GM19395 (cell line): ENCODE measurements around the gene ANKRD33B.
A peak's percentile ranks its signal among the peaks of the same experiment; 100 is the strongest.

Experiments used
- ATAC-seq: cut with Tn5 transposase; IDR thresholded peaks from one replicate; pipeline ENCODE4 v1.9.1; 2021; ENCODE audit warnings: mild to moderate bottlenecking, moderate library complexity; ENCODE audit not compliant: unreplicated experiment

Gene ANKRD33B

DNA sequence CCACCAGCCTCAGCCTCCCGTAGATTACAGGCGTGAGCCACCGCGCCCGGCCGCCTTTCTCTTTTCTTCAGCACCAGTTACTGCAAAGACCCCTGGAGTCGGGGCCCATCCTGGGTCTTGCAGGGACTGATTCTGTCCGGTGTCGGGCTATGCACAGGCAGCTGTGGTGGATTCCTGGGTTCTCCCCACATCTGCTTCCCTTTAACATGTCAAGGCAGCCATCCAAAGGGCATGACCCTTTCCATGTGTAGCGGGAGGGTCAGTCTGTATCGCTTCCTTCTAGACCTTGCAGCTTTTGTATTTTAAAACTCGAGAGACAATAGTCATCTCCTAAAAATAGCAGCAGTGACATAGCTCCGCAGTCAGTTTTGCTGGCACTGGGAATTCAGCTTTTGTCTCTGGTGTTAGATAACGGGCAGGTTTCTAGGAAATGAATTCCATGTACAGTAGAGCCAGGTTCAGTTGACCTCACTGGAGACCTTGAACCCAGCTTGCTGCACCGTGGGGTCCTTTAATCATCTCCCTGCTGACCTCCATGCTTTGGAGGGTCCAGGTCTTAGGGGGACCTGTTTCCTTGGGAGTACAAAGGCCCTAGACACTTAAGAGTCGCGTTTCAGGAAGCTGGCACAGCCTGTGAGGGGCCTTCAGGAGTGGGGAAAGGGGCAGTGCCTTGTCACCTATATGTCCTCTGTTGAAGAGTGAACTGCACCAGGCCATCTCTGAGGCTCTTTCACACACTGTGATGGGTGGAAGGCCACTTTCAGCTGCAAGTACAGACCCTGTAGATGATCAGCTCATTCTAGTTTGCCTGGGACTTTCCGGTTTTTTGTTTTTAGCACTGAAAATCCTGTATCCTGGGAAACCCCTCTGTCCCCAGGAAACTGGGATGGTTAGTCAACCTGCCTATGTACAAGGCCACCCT is 13.8 kb downstream of the ANKRD33B start:
- ATAC-seq, result peak; percentile 48

DNA sequence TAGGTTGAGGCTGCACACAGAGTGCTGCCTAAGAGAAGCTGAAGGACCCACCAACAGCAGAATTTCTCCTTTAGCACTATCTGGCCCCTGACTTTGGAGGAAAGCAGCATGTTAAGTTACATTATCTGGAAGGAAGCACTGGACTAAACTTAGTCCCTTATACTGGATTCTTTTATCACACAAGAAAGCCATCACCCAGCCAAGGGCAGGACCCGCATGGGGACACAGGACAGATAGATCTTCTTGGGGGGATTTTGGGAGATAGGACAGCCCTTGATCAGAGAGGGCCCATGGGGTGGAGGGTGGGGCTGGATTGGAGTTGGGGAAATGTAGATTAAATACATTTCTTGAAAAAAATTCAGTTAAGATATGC is 14.4 kb downstream of the ANKRD33B start:
- peak; percentile 24 for ATAC-seq

DNA sequence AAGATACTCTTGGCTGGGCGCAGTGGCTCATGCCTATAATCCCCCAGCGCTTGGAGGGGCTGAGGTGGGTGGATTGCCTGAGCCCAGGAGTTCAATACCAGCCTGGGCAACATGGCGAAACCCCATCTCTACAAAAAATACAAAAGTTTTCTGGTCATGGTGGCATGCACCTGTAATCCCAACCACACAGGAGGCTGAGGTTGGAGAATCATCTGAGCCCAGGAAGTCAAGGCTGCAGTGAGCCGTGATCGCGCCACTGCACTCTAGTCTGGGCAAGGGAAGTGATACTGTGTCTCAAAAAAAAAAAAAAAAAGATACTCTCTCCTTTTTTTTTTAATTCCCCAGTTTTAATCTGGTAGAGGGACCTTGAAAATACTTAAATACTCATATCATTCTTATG is 15.0 kb downstream of the ANKRD33B start:
- ATAC-seq, result peak; percentile 45

GRCh38 chr5:10579536-10580521 is 16.0 kb downstream of the ANKRD33B start:
- no peak for ATAC-seq

DNA sequence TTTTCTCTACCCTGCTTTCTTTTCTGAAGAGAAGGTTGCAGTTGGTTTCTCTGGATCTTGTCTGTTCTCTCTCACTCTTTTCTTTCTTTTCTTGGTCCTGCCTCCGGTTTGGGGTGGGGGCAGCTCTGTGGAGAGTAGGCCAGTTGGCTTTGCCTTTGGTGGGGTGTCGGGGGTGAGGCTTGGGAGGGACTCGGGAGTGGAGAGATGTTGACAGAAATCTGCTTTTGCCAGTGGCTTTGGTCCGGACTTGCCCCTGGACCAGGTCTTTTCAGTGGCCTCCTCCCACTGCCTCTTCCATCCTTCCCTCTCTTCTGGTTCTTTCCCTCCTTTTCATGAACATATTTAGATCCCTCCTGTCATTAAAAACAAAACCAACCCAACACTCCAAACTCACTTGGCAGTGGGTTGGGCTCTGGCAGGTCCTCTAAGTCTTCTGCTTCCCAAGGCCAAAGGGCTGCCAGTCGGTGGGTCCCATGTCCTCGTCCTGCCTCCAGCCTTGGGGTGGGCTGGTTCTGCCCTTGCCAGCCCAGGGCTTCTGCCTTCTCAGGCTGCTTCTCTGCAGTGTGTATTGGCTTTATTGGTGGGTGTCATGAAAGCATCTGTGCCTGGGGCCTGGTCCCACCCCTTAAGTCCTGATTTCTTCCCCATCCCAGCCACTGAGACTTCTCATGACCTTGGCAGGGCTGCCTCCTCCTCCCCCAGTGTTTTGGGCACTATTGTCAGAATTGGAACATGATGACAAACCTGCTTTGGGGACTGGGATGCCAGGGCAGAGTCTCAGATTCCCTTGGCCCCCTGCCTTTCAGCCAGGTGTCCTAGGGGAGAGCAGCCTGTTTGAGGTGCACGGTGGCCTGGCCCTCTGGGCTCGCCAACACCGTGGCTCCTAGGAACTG is 16.9 kb downstream of the ANKRD33B start:
- ATAC-seq, result no peak

- no peak for ATAC-seq
Observed at GRCh38 chr5:10581424-10581748, 17.5 kb downstream of the ANKRD33B start.

DNA sequence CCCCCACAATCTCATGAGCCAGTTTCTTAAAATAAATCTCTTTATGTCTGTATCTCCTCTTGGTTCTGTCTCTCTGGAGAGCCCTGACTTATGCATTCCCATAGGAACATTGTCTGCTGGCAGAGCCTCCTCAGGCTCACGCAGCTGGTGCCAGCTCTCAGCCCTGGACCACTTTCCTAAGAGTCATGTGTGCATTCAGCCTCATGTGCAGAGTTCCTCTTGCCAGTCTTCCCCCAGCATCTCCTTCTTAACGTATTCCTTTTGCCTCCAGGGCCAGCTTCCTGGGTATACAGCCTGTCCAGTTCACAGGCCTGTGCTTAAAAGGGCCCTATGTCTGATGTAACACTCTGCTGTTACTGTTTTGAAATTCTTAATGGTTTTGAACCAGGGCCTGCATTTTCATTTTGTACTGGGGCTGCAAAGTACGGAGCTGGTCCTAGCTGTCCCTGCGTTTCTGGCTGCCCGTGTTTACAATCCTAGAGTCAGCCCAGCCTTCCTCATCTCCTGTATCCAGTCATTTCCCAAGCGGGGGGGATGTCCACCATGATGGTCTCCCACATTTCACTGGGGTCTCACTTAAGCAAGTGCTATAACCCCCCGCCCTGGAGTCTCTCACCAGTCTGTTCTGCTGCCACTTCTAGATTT is 18.1 kb downstream of the ANKRD33B start:
- ATAC-seq, result no peak

DNA sequence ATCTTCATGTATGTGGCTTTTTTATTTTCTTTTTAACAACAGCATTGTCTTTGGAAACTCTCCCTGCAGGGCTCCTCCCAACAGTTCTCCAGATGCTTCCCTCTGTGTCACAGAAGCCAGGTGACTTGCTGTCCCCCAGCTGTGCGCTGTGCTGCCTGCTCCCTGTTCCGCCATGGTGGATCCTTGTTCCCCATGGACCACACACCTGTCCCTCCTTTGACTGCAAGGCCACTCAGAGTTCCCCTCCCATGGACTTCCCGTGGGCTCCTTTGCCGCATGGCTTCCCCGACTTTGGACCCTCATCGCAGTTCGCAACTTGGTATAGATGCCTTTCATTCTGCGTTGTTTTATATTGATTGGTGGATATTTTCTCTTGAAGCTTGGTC is 18.6 kb downstream of the ANKRD33B start:
- ATAC-seq, result no peak

- ATAC-seq, result no peak
Observed at GRCh38 chr5:10583663-10584572, 20.0 kb downstream of the ANKRD33B start.

- ATAC-seq, result no peak
Observed at GRCh38 chr5:10584714-10585517, 21.0 kb downstream of the ANKRD33B start.

DNA sequence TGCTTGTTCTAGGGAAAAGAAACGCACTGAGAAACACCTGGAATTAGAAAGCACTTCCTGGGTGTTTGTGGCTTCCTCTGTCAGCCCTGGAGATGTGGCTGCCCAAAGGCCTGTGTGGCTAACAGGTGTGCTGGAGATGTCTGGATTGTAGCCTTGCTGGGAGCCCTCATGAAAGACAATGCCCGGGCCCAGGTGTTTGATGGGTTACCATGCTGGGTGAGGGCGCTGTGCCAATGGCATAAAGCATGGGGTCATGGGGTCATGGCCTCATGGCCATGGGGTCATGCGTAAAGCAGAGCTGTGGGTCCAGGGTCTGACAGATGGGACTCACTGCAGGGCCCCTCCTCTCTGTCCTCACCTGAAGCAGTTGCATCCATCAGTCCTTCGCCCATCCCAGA is 21.6 kb downstream of the ANKRD33B start:
- ATAC-seq, result no peak

DNA sequence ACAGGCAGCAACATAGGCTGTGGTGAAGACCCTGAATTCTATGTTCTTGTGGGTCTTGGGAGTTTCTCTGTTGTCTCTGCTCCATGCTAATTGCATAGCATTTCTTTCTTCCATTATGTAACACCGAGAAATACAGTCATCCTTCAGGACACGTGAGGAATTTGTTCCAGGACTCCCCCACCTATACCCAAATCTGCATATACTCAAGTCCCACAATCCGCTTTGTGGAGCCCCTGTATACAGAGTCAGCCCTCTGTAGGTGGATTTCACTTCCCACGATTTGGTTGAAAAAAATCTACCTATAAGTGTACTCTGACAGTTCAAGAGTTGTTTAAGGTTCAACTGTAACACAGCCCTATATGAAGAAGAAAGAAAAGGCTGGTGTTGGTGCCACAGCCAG is 22.1 kb downstream of the ANKRD33B start:
- no peak for ATAC-seq

DNA sequence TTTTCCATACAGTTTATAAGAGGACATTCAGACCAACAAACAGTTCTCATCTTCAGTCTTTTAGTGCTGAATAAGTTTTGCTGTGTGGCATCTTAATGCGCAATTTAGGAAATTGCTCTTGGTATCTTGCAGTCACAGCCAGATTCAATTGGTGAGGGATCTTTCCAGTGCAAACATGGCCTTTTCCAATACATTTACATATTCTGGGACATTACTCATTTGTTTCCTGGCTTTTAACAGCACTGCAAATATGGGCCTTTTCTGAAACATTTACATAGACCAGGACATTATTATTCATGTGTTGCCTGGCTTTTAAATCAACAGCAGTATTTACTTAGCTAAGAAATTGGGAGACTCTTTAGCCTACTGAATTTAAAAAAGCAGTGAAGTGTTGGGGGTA is 22.7 kb downstream of the ANKRD33B start:
- ATAC-seq, result no peak

- ATAC-seq, result no peak
Observed at GRCh38 chr5:10588109-10588775, 24.4 kb downstream of the ANKRD33B start.

DNA sequence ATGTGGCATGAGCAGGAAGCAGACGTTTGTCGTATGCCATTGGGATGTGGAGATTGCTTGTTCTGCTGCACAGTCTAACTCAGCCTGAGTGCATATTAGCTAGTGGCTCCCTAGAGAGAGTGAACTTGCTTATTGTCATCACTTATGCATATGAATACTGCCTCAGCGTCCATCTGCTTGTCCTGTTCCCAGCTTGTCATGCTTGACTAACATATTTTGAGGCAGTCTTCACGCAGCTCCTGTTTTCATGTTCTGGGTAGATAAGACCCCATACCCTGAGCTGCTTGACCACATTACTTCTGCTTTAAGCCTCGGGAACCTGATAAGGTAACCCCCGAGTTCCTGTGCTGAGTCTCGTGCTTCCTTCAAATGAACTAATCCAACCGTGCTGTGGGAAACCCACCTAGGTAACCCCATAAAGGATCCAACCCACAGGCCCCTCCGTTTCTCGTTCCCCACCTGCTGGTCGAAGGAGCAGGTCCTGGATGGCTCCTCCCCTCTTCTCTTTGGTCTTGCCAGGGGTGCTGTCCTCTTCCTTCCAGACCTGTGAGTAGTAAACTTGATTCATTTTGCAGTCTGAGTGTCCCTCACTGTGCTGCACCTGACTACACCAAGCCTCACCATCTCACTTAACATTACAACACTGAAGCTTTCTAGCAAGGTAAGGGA is 25.0 kb downstream of the ANKRD33B start:
- ATAC-seq, result no peak

DNA sequence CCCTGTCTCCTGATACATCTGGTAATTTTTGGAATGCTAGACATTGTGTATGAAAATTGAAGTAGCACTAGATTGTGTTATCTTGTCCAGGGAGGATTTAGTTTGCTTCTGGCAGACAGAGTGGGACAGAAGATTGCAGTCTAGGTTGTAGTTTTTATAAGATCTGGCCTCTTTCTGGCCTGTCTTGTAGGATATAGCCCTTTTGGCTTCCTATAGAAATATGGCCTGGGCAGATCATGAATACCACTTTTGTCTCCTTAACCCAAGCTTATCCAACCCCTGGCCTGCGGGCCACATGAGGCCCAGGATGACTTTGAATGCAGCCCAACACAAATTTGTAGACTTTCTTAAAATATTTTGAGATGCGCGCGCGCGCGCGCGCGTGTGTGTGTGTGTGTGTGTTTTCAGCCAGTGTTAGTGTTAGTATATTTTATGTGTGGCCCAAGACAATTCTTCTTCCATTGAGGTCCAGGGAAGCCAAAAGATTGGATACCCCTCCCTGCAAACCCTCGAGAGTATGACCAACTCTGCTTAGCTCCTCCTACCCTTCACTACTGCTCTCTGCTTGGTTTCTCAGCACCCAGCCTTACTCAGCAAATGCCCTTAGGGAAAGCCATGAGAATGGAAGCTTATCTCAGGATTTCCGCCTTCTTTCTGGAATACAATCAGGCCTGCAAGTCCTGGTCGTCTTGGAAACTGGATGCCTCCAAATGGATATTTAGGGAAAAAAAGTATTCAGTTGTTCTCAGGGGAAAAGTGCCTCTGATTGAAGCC is 26.5 kb downstream of the ANKRD33B start:
- peak; percentile 42 for ATAC-seq

DNA sequence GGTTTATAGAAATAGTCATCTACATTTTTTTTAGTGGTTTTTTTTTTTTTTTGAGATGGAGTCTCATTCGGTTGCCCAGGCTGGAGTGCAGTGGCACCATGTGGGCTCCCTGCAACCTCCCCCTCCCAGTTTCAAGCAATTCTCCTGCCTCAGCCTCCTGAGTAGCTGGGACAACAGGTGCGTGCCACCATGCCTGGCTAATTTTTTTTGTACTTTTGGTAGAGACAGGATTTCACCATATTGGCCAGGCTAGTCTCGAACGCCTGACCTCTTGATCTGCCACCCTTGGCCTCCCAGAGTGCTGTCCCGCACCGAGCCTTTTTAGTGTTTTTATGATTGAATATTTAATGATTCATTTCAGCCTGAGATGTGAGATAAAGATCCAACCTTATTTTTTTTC is 27.3 kb downstream of the ANKRD33B start:
- peak; percentile 3 for ATAC-seq
